GDM1 (cell line): Measurements from ENCODE around the gene NTNG2.
"Not testable (repeated sequence)": the region's sequence is repeated elsewhere in the genome, so short reads cannot be mapped to it uniquely, and the experiment has no call there.

ENCODE experiments used
- DNase-seq: peaks from one replicate; lab custom pipeline; 2025; lab: John Stamatoyannopoulos, UW

Gene NTNG2

GRCh38 chr9:132250324-132251262 is 88.7 kb downstream of the NTNG2 start:
- DNase-seq = no peak

DNA sequence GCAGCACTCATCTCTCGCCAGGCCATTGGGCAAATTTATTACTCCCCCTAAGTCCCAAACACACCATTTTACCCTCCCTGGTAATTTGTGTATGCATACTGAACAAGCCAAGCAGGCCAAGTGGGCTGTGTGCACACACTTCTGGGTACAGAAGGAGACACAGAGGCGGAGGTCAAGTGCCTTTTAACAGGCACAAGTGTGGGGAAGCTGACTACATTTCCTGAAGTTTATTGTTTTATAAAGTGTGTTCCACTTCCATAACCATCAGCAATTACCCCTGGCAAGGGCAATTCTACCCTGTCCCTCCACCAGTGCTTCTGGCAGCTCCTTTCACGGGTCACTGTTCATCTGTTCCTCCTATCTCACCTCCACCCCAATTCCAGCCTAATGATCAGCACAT is 99.0 kb downstream of the NTNG2 start:
- no peak for DNase-seq

DNA sequence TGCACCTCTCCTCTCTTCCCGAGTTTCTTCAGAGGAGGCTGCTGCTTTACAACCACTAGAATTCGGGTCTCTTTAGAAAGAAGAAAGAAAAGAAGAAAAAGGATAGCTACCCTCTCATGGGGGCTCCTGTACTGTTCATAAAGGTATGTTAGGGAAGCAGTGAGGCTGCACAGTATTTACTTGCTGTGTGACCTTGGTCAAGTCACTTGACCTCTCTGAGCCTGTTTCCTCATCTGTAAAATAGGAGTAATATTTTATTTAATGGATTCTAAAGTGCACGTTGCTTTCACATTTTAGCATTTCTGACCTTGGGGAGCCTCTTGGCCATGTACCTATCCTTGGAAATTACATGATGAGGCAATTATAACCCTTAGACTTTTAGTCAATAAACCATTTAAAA is 104.2 kb downstream of the NTNG2 start:
- no peak for DNase-seq

DNA sequence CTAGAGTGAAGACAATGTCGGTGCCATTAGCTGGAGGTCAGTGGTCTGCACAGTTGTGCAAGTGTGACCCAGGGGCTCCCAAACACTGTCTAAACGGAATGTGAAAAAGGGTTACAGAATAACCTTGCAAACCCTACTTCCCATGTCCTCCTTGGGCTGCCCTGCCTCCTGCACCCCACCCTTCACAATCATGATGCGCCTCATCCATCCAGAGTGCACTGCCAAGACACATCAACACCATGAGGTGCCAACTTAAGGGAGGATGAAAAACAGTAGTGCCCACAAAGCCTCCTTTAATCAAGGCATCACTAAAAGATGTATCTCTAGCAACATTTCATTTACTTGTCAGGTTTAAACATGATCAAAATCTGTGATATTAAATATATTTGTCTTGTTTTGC is 105.8 kb downstream of the NTNG2 start:
- no peak for DNase-seq

DNA sequence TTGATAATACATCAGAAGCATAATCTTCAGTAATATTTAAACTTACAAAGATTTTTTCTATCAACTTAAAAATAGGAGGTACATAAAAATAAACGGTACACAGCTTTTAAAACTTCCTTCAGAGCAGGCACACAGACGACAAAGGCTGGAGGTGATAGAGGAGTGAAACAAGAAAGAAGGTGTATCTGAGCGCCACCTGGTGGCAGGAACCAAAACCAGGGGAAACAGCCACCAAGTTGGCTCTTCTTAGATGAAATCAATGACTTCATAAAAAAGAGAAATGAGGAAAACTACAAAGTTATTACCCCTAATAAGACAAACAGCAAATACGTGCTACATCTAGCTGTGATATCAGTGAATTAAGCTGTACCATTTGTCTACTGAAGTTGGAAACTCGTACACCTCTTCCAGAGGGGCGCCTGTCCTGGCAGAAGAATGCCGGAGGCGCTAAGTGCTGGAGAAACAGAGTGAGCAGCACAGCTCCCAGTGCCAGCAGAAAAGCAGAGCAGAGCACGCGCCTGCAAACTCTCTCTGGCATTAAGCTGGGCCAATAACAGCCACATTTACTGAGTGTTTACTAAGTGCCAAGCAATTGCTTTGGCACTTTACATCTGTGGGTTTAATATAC is 107.0 kb downstream of the NTNG2 start:
- peak; percentile 21 for DNase-seq

DNA sequence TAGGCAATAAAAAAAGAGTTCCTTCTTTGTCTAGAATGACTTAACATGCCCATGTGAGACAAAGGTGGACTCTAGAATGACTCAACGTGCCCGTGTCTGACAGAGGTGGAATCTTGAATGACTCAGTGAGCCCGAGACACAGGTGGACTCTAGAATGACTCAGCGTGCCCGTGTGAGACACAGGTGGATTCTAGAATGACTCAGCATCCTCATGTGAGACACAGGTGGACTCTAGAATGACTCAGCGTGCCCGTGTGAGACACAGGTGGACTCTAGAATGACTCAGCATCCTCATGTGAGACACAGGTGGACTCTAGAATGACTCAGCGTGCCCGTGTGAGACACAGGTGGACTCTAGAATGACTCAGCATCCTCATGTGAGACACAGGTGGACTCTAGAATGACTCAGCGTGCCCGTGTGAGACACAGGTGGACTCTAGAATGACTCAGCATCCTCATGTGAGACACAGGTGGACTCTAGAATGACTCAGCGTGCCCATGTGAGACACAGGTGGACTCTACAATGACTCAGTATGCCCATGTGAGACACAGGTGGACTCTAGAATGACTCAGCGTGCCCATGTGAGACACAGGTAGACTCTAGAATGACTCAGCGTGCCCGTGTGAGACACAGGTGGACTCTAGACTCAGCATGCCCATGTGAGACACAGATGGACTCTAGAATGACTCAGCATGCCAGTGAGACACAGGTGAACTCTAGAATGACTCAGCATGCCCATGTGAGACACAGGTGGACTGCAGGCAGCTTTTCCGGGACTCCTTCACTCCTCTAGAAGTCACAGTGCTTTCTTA is 108.1 kb downstream of the NTNG2 start:
- DNase-seq = not testable (repeated sequence)

DNA sequence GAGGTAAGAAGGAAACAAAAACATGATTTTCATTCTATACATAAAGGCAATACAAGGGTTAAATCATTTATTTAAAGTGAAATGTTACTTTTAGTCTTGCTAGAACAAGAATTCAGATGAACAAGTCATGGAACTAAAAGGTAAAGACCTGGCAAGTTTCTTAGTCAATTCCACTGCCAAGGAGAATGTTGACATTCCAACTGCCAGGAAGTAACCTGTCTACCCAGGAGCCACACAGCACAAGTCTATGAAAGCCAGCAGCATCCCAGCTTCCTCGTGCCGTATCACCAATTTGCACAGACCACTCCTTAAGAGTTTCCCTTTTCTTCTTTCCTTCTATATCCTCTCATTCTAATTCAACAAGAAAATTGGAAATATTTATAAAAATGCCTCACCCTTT is 113.0 kb downstream of the NTNG2 start:
- no peak for DNase-seq

DNA sequence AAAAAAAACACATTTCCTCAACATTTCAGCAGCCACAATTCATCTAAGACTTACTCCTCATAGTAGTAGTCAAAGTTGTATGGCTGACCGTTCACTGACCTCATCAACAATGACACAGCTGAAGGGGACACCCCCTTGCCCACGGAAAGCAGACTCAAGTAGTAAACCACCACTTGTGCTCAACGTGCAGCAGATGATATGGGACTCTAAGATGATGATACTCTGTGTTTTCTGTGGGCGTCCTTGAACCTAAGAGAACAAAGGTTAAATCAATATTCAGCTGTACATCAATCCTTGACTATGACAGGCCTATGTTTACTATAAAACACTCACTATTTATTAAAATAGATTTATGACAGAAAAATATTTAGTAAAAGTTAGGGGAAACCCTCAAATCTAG is 121.3 kb downstream of the NTNG2 start:
- DNase-seq = no peak

GRCh38 chr9:132283863-132284262 is 122.0 kb downstream of the NTNG2 start:
- no peak for DNase-seq

DNA sequence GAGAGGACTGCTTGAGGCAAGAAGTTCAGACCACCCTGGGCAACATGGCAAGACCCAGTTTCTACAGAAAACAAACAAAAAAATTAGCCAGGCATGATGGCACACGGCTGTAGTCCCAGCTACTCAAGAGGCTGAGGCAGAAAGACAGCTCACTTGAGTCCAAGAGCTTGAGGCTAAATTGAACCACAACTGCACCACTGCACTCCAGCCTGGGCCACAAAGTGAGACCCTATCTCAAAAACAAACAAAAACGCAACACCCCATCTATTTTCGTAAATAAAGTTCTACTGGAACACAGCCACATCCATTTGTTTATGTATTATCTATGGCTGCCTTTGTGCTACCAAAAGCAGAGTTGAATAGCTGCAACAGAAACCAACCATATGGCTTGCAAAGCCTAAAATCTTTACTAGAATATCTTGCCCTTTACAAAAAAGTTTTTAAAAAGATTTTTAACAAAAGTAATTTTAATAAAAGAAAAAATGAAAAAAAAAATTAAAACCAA is 125.5 kb downstream of the NTNG2 start:
- no peak for DNase-seq

GRCh38 chr9:132288361-132288760 is 126.5 kb downstream of the NTNG2 start:
- DNase-seq = no peak

- DNase-seq = no peak
These were observed 127.1 kb downstream of the NTNG2 start for GRCh38 chr9:132288966-132289365.

DNA sequence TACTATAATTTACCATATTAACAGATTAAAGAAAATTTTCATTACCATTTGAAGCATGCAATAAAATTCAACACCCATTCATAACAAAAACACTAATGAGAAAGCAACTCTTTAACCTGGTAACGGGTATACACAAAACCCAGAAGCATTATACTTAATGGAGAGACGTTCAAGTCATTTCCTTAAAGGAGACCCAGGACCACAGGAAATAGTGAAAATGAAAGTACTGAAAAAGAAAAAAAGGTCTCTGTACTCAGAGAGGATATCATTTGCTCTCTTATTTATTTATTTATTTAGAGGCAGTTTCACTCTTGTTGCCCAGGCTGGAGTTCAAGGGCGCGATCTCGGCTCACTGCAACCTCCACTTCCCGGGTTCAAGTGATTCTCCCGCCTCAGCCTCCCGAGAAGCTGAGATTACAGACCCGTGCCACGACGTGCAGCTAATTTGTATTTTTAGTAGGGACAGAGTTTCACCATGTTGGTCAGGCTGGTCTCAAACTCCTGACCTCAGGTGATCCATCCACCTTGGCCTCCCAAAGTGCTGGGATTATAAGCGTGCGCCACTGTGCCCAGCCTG is 131.4 kb downstream of the NTNG2 start:
- DNase-seq = no peak
